HG02938 (cell line): Measurements from ENCODE around the gene LEMD3.

Source experiments
- ATAC-seq: cut with Tn5 transposase; IDR thresholded peaks from one replicate; pipeline ENCODE4 v1.9.1; 2021; ENCODE audit warnings: mild to moderate bottlenecking, moderate library complexity; ENCODE audit not compliant: unreplicated experiment

LEMD3 gene

DNA sequence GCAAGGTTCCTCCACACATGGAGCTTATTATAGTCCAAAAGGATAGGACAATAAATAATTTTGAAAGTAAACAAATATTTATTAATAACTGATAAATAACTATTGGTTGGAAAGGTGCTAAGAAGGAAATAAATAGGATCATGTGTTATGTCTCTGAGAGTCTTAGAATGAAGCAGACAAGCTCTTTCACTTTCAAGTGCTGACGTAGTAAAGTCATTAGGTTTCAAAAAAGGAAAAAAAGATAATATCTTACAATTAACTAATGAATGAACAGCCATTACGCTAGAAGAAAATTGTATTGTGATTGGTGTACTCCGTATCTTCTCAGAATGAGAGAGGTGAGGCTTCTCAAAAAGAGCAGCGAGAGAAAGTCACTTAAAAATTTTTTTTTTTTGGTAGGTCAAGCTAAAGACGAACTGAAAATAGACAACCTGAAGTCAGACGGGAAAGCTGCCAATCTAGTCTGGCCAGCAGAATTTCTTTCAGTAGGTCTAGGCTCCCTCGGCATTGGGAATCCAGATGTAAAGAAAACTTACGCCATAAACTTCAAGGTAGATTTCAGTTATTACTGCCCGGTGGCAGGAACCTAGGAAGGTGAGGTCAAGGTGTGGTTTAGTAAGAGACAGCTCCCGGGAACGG is 583 bp upstream of the LEMD3 start:
- ATAC-seq = peak; percentile 8

DNA sequence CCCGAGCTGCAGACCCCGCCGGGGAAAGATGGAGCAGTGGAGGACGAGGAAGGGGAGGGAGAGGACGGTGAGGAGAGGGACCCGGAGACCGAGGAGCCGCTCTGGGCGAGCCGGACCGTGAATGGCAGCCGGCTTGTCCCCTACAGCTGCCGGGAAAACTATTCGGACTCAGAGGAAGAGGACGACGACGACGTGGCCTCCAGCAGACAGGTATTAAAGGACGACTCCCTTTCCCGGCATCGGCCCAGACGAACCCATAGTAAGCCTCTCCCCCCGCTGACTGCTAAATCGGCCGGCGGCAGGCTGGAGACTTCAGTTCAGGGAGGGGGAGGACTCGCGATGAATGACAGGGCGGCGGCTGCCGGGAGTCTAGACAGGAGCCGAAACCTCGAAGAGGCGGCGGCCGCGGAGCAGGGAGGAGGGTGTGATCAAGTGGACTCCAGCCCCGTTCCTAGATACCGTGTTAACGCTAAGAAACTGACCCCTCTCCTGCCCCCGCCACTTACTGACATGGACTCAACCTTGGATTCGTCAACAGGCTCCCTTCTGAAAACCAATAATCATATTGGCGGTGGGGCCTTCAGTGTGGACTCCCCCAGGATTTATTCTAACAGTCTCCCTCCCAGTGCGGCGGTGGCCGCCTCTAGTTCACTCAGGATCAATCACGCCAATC is 962 bp downstream of the LEMD3 start:
- peak; percentile 39 for ATAC-seq

DNA sequence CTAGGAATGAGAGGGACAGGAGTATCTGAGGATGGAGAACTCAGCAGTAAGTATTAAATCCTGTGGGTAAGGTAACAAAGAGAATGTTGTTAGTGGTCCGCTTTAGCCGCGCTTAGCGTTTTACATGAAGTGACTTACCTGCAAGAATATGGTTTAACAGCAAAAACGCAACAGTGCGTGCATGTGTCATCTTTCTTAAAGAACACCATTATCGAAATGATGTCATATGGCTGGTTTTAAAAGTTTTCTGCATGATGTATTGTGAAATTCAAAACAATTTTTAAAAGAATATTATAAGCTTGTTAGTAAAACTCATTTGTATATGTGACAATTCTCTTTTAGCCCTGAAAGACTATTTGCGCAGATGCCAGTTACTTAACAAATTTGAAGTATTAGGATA is 1.7 kb downstream of the LEMD3 start:
- ATAC-seq = no peak

DNA sequence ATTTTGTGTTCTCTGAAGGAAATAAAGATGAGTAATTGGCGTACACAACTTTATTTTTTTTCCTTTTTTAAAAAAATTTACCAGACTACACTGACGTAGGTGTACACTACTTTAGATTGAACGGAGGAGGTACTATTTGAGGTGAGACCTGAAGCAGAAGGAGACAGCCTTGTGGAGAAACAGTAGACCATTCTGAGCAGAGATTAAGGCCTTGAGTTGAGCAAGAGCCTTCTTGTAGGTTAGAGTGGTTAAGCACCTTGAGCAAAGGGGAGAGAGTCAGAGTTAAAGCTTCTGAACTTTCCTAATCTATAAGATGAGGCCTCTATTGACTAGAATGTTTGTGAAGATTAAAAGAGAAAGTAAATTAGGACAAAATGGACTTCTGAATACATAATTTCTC is 2.5 kb downstream of the LEMD3 start:
- no peak for ATAC-seq

DNA sequence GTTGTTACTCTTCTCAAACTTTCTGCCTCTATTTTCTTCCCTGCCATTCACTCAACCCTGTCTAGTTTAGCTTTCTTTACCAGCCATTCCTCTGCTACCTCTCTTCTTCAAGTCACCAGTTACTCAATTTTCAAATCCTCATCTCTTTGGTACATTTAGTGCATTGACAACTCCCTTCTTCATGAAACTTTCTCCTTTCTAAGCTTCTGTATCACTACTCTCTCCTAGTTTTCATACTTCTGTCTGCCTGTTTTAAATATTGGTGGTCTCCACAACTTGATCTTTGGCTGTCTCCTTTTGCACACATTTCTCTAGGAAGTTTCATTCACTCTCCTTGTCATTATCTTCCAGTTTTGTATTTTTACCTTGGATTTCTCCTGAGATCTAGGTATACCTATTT is 6.0 kb downstream of the LEMD3 start:
- ATAC-seq = no peak

DNA sequence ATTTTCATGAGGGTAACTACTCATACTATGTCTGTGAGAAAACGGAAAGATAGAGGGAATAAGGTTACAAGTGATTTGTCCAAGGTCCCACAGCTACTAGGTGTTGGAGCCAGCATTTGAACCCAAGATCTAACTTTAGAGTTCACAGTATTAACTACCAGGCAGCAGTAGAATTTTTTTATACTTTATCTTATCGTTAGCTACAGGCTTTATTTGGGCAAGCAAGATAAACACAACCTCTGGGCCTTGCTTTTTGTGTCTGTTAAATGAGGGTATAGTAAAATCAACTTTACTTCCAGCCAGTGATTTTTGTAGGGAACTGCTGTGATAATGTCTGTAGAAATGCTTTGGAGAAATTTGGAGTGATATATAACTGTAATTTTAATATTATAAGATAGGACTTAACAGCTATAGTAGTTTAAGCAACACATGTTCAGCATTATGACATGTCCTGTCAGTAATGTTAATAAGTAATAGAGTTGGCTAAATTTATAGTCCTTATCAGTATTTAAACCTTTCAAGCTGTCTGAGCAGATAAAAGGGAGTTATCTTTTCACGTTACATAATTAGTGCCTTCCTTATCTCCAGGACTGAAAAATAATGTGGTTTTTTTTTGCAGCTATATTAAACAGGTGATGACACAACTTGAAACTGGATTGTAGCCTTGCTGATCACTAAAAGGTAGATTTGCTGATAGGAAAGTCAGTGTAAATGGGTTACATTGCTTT is 12.8 kb downstream of the LEMD3 start:
- ATAC-seq = no peak

DNA sequence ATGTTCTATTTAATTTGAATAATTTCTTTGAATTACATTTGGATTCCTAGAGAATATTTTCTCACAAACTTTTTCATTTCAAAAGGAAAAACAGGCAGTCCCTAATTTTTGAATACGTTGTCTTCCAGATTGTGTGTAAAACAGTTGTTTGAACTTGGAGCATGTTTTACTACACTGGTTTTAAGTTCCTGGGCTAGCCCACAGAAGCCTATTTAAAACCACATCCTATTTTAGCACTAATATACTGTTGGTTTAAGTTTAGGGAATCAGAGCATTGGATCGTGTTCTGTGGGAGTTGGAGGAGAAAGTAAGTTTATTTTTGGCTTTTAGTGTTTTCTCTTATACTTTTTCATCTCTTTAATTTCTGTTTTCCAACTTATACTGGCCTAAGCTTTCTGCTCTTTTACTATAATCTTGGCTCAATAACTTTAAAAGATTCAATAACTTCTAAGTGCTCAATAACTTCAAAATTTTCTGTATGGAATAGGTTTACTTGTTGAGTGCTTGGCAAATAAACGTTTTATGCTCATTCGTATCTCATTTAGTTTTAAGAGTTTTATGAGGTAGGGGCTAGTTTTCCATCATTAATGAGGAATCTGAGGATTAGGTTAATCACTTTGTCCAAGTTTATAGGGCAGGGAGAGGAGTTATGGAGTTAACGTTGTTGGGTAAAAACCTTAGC is 14.9 kb downstream of the LEMD3 start:
- ATAC-seq = no peak

DNA sequence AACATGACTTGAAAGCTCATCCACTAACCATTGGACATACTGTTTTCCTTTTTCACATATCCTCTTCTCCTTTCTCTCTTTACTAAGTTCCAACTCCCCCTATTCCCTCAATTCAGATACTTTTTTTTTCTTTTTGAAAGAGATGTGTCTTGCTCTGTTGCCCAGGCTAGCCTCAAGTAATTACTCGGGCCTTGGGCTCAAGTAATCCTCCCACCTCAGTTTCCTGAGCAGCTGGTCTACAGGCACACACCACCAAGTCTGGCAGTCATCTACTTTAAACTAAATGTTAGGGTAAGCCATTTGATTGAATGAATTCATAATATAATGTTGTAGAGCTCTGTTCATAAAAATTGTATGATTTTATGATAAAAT is 15.5 kb downstream of the LEMD3 start:
- no peak for ATAC-seq

DNA sequence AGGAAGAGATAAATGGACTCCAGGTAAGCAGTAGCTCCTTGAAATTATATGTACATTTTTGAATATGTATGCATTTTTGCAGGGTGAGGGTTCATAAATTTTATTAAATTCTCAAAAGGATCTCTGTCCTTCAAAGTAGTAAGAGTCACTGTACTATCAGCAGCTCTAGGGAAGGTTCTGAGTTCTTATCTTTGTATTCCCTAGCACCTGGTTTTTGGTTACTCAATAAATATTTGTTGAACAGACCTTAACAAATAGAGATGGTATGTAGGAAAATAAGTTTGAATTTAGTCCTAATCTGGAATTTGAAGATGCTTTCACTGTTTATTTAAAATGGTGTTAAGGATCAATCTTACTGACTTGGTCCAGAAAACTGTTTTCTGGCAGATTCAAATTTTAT is 18.3 kb downstream of the LEMD3 start:
- no peak for ATAC-seq

DNA sequence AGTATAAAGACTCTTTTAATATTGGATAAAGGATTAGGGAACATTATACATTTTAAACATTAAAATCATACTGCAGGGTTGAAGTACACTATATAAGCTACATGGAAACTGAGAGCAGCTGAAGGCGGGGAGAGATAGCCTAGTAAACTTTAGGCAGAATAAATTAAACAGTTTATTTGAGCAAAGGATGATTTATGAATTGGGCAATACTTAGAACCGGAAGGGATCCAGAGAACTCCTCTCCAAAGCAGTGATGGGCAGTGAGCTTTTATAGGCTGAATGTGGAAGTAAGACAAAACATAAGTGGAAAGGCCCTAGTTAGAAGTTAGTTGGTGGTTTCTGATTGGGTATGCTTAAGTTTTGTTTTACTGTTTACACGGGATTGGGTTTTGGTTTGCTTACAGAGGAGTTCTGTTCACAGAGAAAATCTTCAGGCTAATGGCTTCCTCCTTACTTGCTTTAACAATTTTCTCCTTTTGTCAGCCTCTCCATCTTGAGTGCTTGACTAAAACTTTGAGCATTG is 18.9 kb downstream of the LEMD3 start:
- peak; percentile 35 for ATAC-seq

DNA sequence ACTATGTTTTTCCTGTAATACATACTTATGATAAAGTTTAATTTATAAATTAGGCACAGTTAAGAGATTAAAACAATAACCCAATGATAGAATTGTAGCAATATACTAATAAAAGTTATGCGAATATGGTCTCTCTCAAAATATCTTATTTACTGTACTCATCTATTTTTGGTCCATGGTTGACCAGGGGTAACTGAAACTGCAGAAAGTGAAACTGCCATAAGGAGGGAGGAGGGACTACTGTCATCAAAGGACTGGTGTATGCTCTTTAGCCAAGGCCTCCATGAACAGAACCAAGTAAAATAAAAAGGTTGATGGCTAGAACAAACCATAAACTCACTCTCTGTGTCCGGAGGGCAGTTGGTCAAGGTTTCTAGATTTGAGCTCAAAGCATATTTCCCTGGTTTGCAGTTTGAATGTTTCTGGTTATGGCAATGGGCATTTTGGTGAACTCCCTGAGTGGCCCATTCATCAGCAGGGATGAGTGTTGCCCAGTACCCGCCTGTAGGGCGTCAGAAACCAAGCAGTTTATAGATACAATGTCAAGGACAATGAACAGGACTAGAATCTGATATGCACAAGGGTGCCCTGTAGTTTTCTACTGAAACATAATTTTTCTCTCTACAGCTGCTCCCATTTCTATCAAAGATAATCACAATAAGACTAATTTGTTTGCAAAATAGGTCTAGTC is 19.8 kb downstream of the LEMD3 start:
- peak; percentile 99 for ATAC-seq

DNA sequence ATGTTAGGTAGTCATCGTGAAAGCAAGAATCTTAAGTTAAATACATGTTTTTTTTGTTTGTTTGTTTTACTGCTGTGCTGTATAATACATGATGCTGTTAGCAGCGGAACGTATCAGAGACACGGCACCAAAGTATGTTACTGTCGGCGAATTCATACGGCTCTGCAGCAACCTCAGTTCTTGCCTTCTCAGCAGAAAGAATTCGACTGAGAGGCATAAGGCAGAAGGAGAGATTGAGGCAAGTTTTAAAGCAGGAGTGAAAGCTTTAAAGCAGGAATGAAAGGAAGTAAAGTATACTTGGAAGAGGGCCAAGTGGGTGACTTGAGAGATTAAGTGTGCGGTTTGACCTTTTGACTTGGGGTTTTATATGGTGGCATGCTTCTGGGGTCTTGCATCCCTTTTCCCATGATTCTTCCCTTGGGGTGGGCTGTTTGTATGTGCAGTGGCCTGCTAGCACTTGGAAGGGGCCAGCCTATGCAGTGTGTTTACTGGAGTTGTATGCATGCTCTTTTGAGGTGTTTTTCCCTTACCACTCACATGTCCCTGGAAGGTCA is 23.7 kb downstream of the LEMD3 start:
- ATAC-seq = no peak

DNA sequence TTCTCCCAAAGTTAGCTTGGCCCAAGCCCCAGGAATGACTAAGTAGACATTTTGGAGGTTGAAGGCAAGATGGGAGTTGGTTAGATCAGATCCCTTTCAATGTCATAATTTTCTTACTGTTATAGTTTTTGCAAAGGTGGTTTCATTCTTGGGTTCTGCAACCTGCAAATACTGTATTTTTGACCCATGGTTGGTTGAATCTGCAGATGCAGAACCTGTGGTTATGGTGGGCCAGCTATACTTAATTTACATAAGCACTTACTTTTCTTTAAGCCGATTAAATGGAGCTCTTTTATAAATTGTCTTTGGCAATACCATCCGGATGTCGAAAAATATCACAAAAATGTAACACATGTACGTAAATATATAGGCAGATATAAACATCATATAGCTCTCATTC is 25.6 kb downstream of the LEMD3 start:
- no peak for ATAC-seq

DNA sequence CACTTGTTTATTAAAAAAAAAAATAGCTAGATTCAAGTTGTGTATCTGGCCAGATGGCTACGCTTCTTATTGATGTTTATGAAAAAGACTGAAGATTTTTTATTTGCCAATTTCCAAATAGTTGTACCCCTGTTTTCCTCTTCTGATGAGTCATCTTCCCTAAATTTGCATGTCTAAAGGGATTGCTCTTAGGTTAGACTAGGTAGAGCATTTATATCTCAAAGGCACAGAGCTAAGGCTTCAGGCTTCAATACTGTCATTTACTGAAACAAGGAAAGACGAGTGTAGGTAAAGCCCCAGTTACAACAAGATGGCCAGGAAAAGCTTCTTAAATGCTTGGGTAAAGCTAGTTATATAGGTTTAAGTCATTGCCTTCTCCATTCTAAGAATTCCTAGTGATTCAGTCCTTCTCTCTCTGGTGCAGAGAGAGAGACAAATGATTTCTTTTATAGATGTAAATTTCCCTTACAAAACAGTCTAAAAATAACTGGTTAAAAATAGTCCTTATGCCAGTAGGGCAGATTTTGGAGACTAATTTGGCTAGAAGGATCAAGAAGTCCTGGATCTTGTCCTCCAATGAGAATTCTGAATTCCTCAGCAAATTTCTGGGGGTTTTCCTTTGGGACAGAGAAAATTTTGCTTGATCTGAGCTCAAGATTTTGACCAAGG is 26.1 kb downstream of the LEMD3 start:
- no peak for ATAC-seq

DNA sequence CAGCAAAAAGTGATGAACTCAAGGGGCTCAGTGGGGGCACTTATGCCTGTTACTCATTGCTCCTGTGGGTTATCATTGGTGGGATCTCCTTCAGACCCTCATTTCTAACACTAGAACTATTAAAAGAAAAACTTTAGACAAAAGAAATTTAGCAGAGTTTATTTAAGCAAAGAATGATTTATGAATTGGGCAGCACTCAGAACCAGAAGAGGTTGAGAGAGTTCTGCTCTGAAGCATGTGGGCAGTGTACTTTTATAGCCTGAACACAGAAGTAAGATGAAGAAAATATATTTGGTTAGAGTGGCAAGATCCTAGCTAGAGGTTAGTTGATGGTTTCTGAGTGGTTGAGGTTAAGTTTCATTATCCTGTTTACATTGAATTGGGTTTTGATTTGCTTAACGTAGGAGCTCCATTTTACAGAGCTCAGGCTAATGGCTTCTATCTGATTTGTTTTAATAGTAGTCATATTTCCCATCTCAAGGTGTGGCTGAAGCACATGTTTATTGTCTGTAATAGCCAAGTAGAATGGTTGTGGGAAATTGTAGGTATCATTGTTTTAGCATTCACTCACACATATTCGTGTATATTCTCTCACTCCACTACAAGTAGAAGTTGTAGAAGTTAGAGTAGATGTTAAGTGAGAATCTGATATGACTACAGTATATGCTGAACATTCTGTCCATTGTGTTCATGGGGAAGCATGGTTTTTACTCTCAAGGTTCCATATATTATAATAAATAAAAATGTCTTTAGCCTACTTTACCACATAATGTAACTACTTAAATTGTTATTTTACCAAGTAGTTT is 27.6 kb downstream of the LEMD3 start:
- ATAC-seq = no peak

DNA sequence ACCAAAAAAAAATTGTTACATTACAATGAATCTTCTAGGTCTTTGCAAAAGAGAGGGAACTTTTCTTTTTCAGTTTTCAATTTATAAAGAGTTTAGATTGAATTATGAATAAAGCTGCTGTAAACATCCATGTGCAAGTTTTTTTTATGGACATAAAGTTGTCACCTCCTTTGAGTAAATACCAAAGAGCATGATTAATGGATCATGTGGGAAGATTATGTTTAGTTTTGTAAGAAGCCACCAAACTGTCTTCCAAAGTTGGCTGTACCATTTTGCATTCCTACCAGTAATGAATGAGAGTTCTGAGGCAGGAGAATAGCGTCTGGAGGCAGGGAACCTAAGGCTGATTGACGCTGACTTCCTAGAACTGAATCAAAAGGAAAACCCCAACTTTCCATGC is 30.2 kb downstream of the LEMD3 start:
- no peak for ATAC-seq

DNA sequence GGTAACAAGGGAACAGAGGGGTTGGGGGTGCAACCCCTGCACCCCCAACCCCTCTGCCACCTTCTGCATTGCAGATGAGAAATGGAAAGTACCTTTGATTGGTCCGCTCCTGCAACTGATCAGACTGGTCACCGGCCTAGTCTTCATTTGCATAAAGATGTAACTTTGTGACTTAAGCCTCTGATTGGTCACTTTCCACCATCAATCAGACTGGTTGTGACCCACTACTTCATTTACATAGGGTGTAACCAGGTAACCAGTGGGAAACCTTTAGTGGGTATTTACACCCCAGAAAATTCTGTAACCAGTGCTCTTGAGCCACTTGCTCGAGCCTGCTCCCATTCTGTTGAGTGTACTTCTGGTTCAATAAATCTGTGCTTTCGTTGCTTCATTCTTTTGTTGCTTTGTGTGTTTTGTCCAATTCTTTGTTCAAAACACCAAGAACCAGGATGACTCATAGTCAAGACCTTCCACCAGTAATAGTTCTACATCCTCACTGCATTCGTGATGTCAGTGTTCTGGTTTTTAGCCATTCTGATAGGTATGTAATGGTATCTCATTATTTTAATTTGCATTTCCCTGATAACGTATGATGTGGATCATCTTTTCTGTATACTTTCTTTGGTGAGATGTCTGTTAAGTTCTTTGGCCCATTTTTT is 30.8 kb downstream of the LEMD3 start:
- ATAC-seq = no peak

DNA sequence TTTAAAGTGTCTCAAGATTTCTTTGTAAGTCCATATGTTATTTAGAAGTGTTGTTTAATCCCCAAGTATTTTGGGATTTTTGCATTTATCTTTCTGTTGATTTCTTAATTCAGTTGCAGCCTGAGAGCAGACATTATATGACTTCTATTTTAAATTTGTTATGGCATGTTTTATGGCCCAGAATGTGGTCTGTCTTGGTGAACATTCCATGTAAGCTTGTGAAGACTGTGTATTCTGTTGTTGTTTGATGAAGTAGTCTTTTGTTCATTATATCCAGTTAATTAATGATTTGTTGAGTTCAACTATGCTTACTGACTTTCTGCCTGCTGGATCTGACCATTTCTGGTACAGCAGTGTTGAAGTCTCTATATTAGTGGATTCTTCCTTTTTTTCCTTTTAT is 34.0 kb downstream of the LEMD3 start:
- ATAC-seq = no peak
